CD4-positive, alpha-beta T cell treated with Interleukin-6 for 4 hours (primary cell): ENCODE data around the gene P4HA1.
"Not testable (repeated sequence)": the region's sequence is repeated elsewhere in the genome, so short reads cannot be mapped to it uniquely, and the experiment has no call there.

ENCODE experiments used
- DNase-seq: peaks from one replicate; pipeline ENCODE4 v3.0.0-alpha.2; 2020; ENCODE audit warnings: mixed read lengths

P4HA1 gene

GRCh38 chr10:73042130-73042529, 54.5 kb downstream of the P4HA1 start:
- DNase-seq, result no peak

- DNase-seq, result no peak
Measured at GRCh38 chr10:73039635-73040034, 57.0 kb downstream of the P4HA1 start.

GRCh38 chr10:73036285-73036684, 60.4 kb downstream of the P4HA1 start:
- not testable (repeated sequence) for DNase-seq

GRCh38 chr10:73032536-73032935, 64.1 kb downstream of the P4HA1 start:
- no peak for DNase-seq

- not testable (repeated sequence) for DNase-seq
Measured at GRCh38 chr10:73026623-73027022, 70.0 kb downstream of the P4HA1 start.

- not testable (repeated sequence) for DNase-seq
Measured at GRCh38 chr10:73023455-73024070, 73.1 kb downstream of the P4HA1 start.

GRCh38 chr10:73022961-73023360, 73.7 kb downstream of the P4HA1 start:
- DNase-seq, result not testable (repeated sequence)

- not testable (repeated sequence) for DNase-seq
Measured at GRCh38 chr10:73021538-73022164, 75.0 kb downstream of the P4HA1 start.

- no peak for DNase-seq
Measured at GRCh38 chr10:73021050-73021449, 75.6 kb downstream of the P4HA1 start.

GRCh38 chr10:73019100-73019499, 77.6 kb downstream of the P4HA1 start:
- no peak for DNase-seq

GRCh38 chr10:73018632-73019031, 78.0 kb downstream of the P4HA1 start:
- no peak for DNase-seq

GRCh38 chr10:73017955-73018480, 78.6 kb downstream of the P4HA1 start:
- no peak for DNase-seq

GRCh38 chr10:73015779-73016178, 80.9 kb downstream of the P4HA1 start:
- DNase-seq, result no peak

GRCh38 chr10:73003822-73004221, 92.8 kb downstream of the P4HA1 start:
- DNase-seq, result no peak

- no peak for DNase-seq
Measured at GRCh38 chr10:73000973-73001372, 95.7 kb downstream of the P4HA1 start.

- no peak for DNase-seq
Measured at GRCh38 chr10:72997099-72997498, 99.6 kb downstream of the P4HA1 start.

- DNase-seq, result not testable (repeated sequence)
Measured at GRCh38 chr10:72995459-72995858, 101.2 kb downstream of the P4HA1 start.

- DNase-seq, result not testable (repeated sequence)
Measured at GRCh38 chr10:72989771-72990170, 106.9 kb downstream of the P4HA1 start.

- DNase-seq, result not testable (repeated sequence)
Measured at GRCh38 chr10:72984618-72985017, 112.0 kb downstream of the P4HA1 start.

GRCh38 chr10:72981882-72982529, 114.7 kb downstream of the P4HA1 start:
- no peak for DNase-seq

GRCh38 chr10:72981028-72981881, 115.4 kb downstream of the P4HA1 start:
- DNase-seq, result no peak

- DNase-seq, result no peak
Measured at GRCh38 chr10:72980348-72980747, 116.3 kb downstream of the P4HA1 start.

- no peak for DNase-seq
Measured at GRCh38 chr10:72979709-72980108, 117.0 kb downstream of the P4HA1 start.
